Activated T-helper 1 cell treated with anti-CD3 and anti-CD28 coated beads, Interleukin-12 subunit alpha, Interleukin-12 subunit beta, Interleukin-2, Interleukin-4 antibody, amounts not matched to agents 30 ng/mL and 10 ng/mL and 1 ng/mL, durations not matched to agents 14 hours and 24 hours and 36 hours (primary cell): ENCODE measurements around the gene SETX. TPM values are rescaled to one million over a fixed set of nuclear protein-coding genes. Genes with fewer than 3 reads are reported as not detected.
A peak's percentile ranks its signal among the peaks of the same experiment; 100 is the strongest.

ENCODE experiments used
- DNase-seq: peaks from one replicate; pipeline ENCODE4 v3.0.0; 2021; ENCODE audit warnings: low spot score
- H3K27ac Mint-ChIP-seq: one replicate; pipeline ENCODE4 v1.8.0; 2021; ENCODE audit warnings: mild to moderate bottlenecking, mixed read lengths
- H3K27me3 Mint-ChIP-seq: one replicate; pipeline ENCODE4 v1.8.0; 2022; ENCODE audit warnings: mild to moderate bottlenecking, moderate library complexity, mixed read lengths; ENCODE audit not compliant: insufficient read depth
- H3K36me3 Mint-ChIP-seq: one replicate; pipeline ENCODE4 v1.8.0; 2021; ENCODE audit warnings: low read depth, mixed read lengths
- H3K4me1 Mint-ChIP-seq: one replicate; pipeline ENCODE4 v1.8.0; 2021; ENCODE audit warnings: low read depth, mixed read lengths
- H3K4me3 Mint-ChIP-seq: one replicate; pipeline ENCODE4 v1.8.0; 2021; ENCODE audit warnings: mild to moderate bottlenecking, moderate library complexity, mixed read lengths
- H3K9me3 Mint-ChIP-seq: one replicate; pipeline ENCODE4 v1.8.0; 2021; ENCODE audit warnings: mixed read lengths
- intact Hi-C: fragments of 100-400 bp; cut with micrococcal nuclease; formaldehyde crosslinking; loops from one replicate; pipeline ENCODE4 v1.15.1; 2024
- total RNA-seq: library from RNA; stranded (reverse); gene quantifications from 2 replicates; pipeline ENCODE4 v1.2.3, GENCODE V29; 2022

The SETX gene
- total RNA-seq, 1 donor from 2014 or later, result 47.4 TPM

DNA sequence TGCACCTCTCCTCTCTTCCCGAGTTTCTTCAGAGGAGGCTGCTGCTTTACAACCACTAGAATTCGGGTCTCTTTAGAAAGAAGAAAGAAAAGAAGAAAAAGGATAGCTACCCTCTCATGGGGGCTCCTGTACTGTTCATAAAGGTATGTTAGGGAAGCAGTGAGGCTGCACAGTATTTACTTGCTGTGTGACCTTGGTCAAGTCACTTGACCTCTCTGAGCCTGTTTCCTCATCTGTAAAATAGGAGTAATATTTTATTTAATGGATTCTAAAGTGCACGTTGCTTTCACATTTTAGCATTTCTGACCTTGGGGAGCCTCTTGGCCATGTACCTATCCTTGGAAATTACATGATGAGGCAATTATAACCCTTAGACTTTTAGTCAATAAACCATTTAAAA is 88.8 kb downstream of the SETX start:
- no peaks in the 10 kb centered on the region for H3K27me3 Mint-ChIP-seq
- H3K9me3 Mint-ChIP-seq, result no peaks in the 10 kb centered on the region
- H3K36me3 Mint-ChIP-seq, result peaks cover 41% of the 10 kb centered on the region
- no peak for DNase-seq
- no peak overlapping the region for H3K4me3 Mint-ChIP-seq
- H3K27ac Mint-ChIP-seq, result no peak overlapping the region
- H3K4me1 Mint-ChIP-seq, result peaks cover 5% of the 10 kb centered on the region
- intact Hi-C loops, result no loop called here

GRCh38 chr9:132260846-132261245 is 93.9 kb downstream of the SETX start:
- DNase-seq, result no peak
- Mint-ChIP-seq H3K27me3 (no peaks in the 10 kb centered on the region), H3K36me3 (peaks cover 22% of the 10 kb centered on the region), H3K4me3 (no peak overlapping the region), H3K27ac (no peak overlapping the region), H3K9me3 (no peaks in the 10 kb centered on the region), H3K4me1 (peaks cover 7% of the 10 kb centered on the region)
- intact Hi-C loops, result no loop called here

DNA sequence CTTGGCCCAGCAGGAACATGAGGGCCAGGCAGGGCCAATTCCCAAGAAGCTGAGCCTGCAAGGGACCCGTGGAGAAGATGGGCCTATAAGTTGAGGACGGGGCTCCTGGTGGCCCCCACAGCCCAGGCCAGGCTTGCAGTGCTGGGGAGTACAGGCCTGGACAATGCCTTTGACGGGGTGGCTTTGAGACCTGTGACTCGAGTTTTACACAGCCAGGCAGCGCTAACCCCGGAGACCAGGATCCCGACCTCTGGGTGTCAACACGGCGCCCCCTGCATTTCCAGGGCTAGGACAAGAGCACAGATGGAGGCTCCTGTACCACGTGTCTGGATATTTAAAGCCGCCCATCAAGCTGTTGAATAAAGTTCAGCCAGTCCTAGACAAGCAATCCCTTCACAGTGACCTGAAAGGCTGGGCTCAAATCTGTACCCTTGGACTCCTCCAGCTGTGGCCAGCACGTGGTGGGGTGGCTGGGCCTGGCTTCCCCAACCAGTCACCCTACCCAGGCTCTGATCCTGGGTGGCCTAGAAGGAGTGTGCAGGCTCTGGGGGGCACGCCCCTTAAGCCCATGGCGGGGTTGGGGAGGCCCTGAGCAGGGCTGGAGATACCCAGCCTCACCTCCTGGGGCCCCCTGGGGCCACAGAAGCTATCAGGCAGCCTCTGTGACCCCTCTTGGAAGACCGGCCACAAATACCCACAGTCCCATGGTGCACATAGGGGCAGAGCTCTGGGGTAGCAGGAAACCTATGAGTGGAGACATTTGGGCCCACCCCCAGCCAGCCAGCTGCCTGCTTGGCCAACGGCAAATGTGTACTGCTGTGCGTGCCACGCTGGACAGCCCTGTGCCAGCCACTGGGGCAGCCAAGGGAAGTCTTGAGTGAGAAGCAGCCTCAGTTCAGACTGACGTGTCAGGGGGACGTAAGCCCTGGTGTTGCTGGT is 104.2 kb downstream of the SETX start:
- no peaks in the 10 kb centered on the region for H3K9me3 Mint-ChIP-seq
- H3K4me1 Mint-ChIP-seq, result no peaks in the 10 kb centered on the region
- H3K4me3 Mint-ChIP-seq, result no peak overlapping the region
- DNase-seq, result no peak
- intact Hi-C loops, result no loop called here
- no peaks in the 10 kb centered on the region for H3K36me3 Mint-ChIP-seq
- H3K27ac Mint-ChIP-seq, result no peak overlapping the region
- H3K27me3 Mint-ChIP-seq, result peaks cover 12% of the 10 kb centered on the region

DNA sequence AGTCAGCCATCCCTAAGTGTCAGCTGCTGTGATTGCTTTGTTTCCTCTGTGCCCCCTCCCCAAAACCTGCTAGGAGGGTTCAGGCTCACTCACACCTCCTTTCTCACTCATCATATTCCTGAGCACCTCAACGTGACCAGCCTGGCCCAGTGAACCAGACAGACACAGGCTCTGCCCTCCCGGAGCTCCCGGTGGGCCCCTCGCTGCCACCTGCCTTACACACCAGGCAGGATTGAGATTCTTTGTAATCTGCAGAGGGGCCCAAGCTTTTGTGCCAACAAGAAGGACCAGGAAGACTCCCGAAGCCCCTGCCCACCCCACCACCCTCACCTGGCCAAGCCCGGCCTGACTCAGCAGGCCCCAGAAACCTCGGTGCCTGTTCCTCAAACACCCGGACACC is 105.1 kb downstream of the SETX start:
- no peak overlapping the region for H3K27ac Mint-ChIP-seq
- H3K9me3 Mint-ChIP-seq, result no peaks in the 10 kb centered on the region
- intact Hi-C loops, result no loop called here
- H3K27me3 Mint-ChIP-seq, result peaks cover 12% of the 10 kb centered on the region
- H3K4me3 Mint-ChIP-seq, result no peak overlapping the region
- no peaks in the 10 kb centered on the region for H3K4me1 Mint-ChIP-seq
- H3K36me3 Mint-ChIP-seq, result no peaks in the 10 kb centered on the region
- DNase-seq, result no peak

GRCh38 chr9:132249123-132249522 is 105.7 kb downstream of the SETX start:
- Mint-ChIP-seq H3K4me1 (no peaks in the 10 kb centered on the region), H3K36me3 (no peaks in the 10 kb centered on the region), H3K27ac (no peak overlapping the region), H3K27me3 (peaks cover 15% of the 10 kb centered on the region), H3K4me3 (no peak overlapping the region), H3K9me3 (no peaks in the 10 kb centered on the region)
- no peak for DNase-seq
- intact Hi-C loops, result no loop called here

- no peaks in the 10 kb centered on the region for H3K9me3 Mint-ChIP-seq
- peaks cover 16% of the 10 kb centered on the region for H3K27me3 Mint-ChIP-seq
- H3K4me3 Mint-ChIP-seq, result no peak overlapping the region
- DNase-seq, result no peak
- no peak overlapping the region for H3K27ac Mint-ChIP-seq
- intact Hi-C loops, result no loop called here
- H3K4me1 Mint-ChIP-seq, result no peaks in the 10 kb centered on the region
- no peaks in the 10 kb centered on the region for H3K36me3 Mint-ChIP-seq
These were observed 106.8 kb downstream of the SETX start for GRCh38 chr9:132247942-132248341.

GRCh38 chr9:132245465-132245864 is 109.3 kb downstream of the SETX start:
- Mint-ChIP-seq H3K4me1 (peaks cover 5% of the 10 kb centered on the region), H3K4me3 (no peak overlapping the region), H3K9me3 (no peaks in the 10 kb centered on the region), H3K36me3 (no peaks in the 10 kb centered on the region), H3K27ac (no peak overlapping the region), H3K27me3 (peaks cover 14% of the 10 kb centered on the region)
- intact Hi-C loops, result no loop called here
- DNase-seq, result no peak

DNA sequence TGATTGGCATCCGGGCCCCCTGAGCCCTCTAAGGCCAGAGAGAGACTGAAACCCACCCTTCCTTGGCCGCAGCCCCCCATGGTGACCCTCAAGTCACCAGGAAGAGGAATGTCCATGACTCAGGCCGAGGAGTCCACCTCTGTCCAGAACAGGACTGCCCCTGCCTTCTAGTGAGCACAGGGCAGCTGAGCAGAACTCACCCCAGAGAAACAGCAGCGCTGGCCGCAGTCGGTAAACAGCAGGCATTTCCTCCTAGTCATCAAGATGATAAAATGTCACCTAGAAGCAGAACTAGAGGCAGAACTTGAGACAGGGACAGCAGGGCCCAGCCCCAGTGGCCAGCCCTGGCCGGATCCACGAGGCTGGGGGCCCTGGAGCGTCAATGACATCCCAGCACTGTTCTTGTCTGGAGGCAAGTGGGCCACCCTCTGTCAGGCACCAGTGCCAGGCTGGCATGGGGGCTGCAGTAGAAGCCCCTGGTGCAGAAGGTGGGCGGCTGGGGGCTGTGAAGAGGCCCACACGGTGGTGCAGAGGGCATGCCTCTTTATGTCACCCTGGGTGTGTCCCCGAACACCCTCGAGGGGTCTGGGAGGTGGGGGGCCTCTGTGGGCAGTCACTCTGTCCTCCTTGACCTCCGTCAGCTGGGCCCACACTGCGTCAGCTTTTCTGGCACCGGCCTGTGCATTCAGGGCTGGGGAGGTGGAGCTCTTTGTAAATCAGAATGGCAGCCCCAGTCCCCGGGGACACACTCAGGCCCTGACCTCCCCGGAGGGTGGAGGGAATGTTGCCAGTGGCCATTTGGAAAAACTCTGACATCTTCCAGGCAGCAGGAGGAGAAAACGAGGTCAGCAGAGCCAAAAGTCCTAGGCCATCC is 110.0 kb downstream of the SETX start:
- peaks cover 5% of the 10 kb centered on the region for H3K4me1 Mint-ChIP-seq
- H3K27ac Mint-ChIP-seq, result no peak overlapping the region
- no peaks in the 10 kb centered on the region for H3K9me3 Mint-ChIP-seq
- intact Hi-C loops, result loop anchor here (5.0 kb wide), 1 partner anchor 743 kb away; the partner anchor contains the start of gene POMT1
- H3K27me3 Mint-ChIP-seq, result peaks cover 14% of the 10 kb centered on the region
- H3K4me3 Mint-ChIP-seq, result no peak overlapping the region
- no peak for DNase-seq
- no peaks in the 10 kb centered on the region for H3K36me3 Mint-ChIP-seq

GRCh38 chr9:132243156-132244074 is 111.4 kb downstream of the SETX start:
- Mint-ChIP-seq H3K4me1 (peaks cover 5% of the 10 kb centered on the region), H3K36me3 (no peaks in the 10 kb centered on the region), H3K9me3 (no peaks in the 10 kb centered on the region), H3K4me3 (peak overlapping the region; percentile 93), H3K27me3 (peaks cover 16% of the 10 kb centered on the region), H3K27ac (no peak overlapping the region)
- DNase-seq, result no peak
- intact Hi-C loops, result loop anchor here (5.0 kb wide), 1 partner anchor 741 kb away; the partner anchor contains the start of gene POMT1

- H3K27ac Mint-ChIP-seq, result peak overlapping the region; percentile 79
These were observed 112.1 kb downstream of the SETX start for GRCh38 chr9:132242621-132243155.

DNA sequence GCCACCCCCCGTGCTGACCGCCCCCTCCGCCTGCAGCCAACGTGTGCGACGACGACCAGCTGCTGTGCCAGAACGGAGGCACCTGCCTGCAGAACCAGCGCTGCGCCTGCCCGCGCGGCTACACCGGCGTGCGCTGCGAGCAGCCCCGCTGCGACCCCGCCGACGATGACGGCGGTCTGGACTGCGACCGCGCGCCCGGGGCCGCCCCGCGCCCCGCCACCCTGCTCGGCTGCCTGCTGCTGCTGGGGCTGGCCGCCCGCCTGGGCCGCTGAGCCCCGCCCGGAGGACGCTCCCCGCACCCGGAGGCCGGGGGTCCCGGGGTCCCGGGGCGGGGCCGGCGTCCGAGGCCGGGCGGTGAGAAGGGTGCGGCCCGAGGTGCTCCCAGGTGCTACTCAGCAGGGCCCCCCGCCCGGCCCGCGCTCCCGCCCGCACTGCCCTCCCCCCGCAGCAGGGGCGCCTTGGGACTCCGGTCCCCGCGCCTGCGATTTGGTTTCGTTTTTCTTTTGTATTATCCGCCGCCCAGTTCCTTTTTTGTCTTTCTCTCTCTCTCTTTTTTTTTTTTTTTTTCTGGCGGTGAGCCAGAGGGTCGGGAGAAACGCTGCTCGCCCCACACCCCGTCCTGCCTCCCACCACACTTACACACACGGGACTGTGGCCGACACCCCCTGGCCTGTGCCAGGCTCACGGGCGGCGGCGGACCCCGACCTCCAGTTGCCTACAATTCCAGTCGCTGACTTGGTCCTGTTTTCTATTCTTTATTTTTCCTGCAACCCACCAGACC is 112.8 kb downstream of the SETX start:
- intact Hi-C loops, result loop anchor here (1.0 to 5.0 kb wide), 6 partner anchors 17 to 740 kb away; partner anchors contain the start of genes MED27 and POMT1
- Mint-ChIP-seq H3K4me3 (peak overlapping the region; percentile 94), H3K4me1 (peaks cover 6% of the 10 kb centered on the region), H3K9me3 (no peaks in the 10 kb centered on the region), H3K36me3 (no peaks in the 10 kb centered on the region), H3K27ac (peak overlapping the region; percentile 79), H3K27me3 (peaks cover 15% of the 10 kb centered on the region)
- peak; percentile 41 for DNase-seq

More at GRCh38 chr9:132242621-132243155, 112.1 kb downstream of the SETX start:
- Mint-ChIP-seq H3K4me3 (peak overlapping the region; percentile 93), H3K9me3 (no peaks in the 10 kb centered on the region), H3K36me3 (no peaks in the 10 kb centered on the region), H3K27me3 (peaks cover 16% of the 10 kb centered on the region), H3K4me1 (peaks cover 5% of the 10 kb centered on the region)
- no peak for DNase-seq
- intact Hi-C loops, result loop anchor here (5.0 kb wide), 1 partner anchor 740 kb away; the partner anchor contains the start of gene POMT1
